ENCODE data around the gene SP6. TPM values are rescaled to one million over a fixed set of nuclear protein-coding genes. Genes with fewer than 3 reads are reported as not detected.

The SP6 gene
- total RNA-seq, 1 donor from 2014 or later = under 0.01 TPM

DNA sequence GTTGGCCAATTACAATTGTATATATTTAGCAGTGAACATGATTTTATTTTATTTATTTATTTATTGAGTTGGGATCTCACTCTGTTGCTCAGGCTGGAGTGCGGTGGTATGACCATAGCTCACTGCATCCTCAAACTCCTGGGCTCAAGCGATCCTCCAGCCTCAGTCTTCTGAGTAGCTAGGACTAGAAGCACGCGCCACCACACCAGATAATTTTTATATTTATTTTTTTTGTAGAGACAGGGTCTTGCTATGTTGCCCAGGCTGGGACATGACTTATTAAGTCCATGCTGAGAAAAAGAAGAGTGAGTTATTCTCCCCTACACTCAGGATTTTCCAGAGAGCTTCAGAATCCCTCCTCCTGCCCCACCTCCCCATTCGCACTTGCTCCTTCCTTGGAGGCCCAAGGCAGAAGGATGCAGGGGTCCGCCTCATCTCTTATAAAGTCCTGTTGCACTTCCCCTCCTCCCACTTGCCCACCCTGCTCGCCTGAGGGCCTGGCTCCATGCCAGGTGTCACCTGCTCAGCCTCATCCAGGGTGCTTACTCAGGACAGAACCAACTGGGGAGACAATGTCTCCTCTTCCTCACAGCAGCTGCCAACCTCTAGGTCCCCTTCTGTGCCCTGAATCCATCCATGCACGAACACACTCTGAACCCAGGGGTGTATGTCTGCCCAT lies 29.0 kb upstream of the SP6 start:
- H3K4me3 ChIP-seq (ENCODE audit: low read length in 3 of 3) = no peak overlapping the region
- peaks cover 17 to 41% (median 27%) of the 10 kb centered on the region in 3 donors for H3K27me3 ChIP-seq (ENCODE audit: control insufficient read depth in 3 of 3, insufficient read depth in 3 of 3, low read length in 3 of 3)
- H3K9ac ChIP-seq (ENCODE audit: low read depth in 1 of 3, low read length in 3 of 3) = no peak overlapping the region
- H3K36me3 ChIP-seq (ENCODE audit: control insufficient read depth in 3 of 3, insufficient read depth in 3 of 3, low read length in 3 of 3) = no peaks in the 10 kb centered on the region
- no peak overlapping the region for H3K27ac ChIP-seq (ENCODE audit: low read depth, low read length)
- peaks cover 2 to 14% (median 12%) of the 10 kb centered on the region in 3 donors for H3K4me1 ChIP-seq (ENCODE audit: control insufficient read depth in 3 of 3, insufficient read depth in 3 of 3, low read length in 3 of 3)
- no peaks in the 10 kb centered on the region for H3K9me3 ChIP-seq (ENCODE audit: control insufficient read depth in 3 of 3, low read length in 3 of 3)

- H3K4me1 ChIP-seq (ENCODE audit: control insufficient read depth in 3 of 3, insufficient read depth in 3 of 3, low read length in 3 of 3) = peaks cover 2 to 14% (median 12%) of the 10 kb centered on the region in 3 donors
- H3K9me3 ChIP-seq (ENCODE audit: control insufficient read depth in 3 of 3, low read length in 3 of 3) = no peaks in the 10 kb centered on the region
- no peaks in the 10 kb centered on the region for H3K36me3 ChIP-seq (ENCODE audit: control insufficient read depth in 3 of 3, insufficient read depth in 3 of 3, low read length in 3 of 3)
- peaks cover 22 to 48% (median 34%) of the 10 kb centered on the region in 3 donors for H3K27me3 ChIP-seq (ENCODE audit: control insufficient read depth in 3 of 3, insufficient read depth in 3 of 3, low read length in 3 of 3)
- no peak overlapping the region for H3K27ac ChIP-seq (ENCODE audit: low read depth, low read length)
- no peak overlapping the region for H3K9ac ChIP-seq (ENCODE audit: low read depth in 1 of 3, low read length in 3 of 3)
- no peak overlapping the region for H3K4me3 ChIP-seq (ENCODE audit: low read length in 3 of 3)
Observed at GRCh38 chr17:47879028-47879585, 28.1 kb upstream of the SP6 start.

DNA sequence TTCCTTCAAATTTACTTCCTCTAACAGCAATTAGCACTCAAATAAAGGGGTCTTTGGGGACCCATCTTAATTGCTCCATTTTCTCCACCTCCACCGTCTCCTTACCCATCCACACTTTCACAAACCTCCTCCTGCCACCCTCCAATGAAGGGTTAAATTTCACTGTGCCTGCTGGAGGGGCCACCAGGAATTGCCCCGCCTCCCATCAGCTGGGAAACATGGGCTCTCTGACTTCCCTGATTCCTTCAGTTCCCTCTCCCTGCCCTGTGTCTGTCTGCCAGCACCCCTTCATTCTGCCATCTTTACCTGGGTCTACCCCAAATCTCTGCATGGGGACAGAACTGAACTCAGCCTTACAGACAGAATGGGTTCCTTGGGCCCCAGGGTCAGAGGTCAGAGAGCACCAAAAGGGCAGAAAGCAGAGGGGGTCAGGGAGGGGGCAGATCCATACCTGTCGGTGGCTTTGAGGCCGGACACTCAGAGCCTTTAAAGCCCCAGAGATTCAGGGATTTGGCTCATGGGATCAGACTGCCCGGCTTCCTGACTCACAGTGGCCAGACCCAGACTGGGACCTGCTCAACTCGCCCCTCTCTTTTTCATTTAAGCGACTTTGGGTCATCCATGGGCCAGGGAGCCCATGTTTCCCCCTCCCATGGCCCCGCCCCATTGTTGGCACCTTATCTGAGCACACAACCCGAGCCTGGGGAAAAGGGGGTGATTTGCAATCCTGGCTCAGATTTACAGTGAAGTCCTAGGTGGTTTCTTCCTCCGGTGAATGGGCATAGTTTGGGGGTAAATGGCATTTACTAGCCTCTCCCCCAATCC lies 27.5 kb upstream of the SP6 start:
- Histone ChIP-seq H3K27me3 (ENCODE audit: control insufficient read depth in 3 of 3, insufficient read depth in 3 of 3, low read length in 3 of 3) (peaks cover 25 to 43% (median 34%) of the 10 kb centered on the region in 3 donors), H3K4me1 (ENCODE audit: control insufficient read depth in 3 of 3, insufficient read depth in 3 of 3, low read length in 3 of 3) (peaks cover 2 to 14% (median 12%) of the 10 kb centered on the region in 3 donors), H3K9ac (ENCODE audit: low read depth in 1 of 3, low read length in 3 of 3) (no peak overlapping the region), H3K27ac (ENCODE audit: low read depth, low read length) (no peak overlapping the region), H3K4me3 (ENCODE audit: low read length in 3 of 3) (no peak overlapping the region), H3K36me3 (ENCODE audit: control insufficient read depth in 3 of 3, insufficient read depth in 3 of 3, low read length in 3 of 3) (no peaks in the 10 kb centered on the region), H3K9me3 (ENCODE audit: control insufficient read depth in 3 of 3, low read length in 3 of 3) (no peaks in the 10 kb centered on the region)

- H3K4me3 ChIP-seq (ENCODE audit: low read length in 3 of 3) = no peak overlapping the region
- H3K9me3 ChIP-seq (ENCODE audit: control insufficient read depth in 3 of 3, low read length in 3 of 3) = no peaks in the 10 kb centered on the region
- no peak overlapping the region for H3K9ac ChIP-seq (ENCODE audit: low read depth in 1 of 3, low read length in 3 of 3)
- H3K27ac ChIP-seq (ENCODE audit: low read depth, low read length) = no peak overlapping the region
- peaks cover 34 to 44% (median 43%) of the 10 kb centered on the region in 3 donors for H3K27me3 ChIP-seq (ENCODE audit: control insufficient read depth in 3 of 3, insufficient read depth in 3 of 3, low read length in 3 of 3)
- no peaks in the 10 kb centered on the region for H3K36me3 ChIP-seq (ENCODE audit: control insufficient read depth in 3 of 3, insufficient read depth in 3 of 3, low read length in 3 of 3)
- H3K4me1 ChIP-seq (ENCODE audit: control insufficient read depth in 3 of 3, insufficient read depth in 3 of 3, low read length in 3 of 3) = peaks cover 2 to 5% (median 4%) of the 10 kb centered on the region in 3 donors
Observed at GRCh38 chr17:47877368-47878034, 26.5 kb upstream of the SP6 start.

GRCh38 chr17:47875011-47875985 lies 24.3 kb upstream of the SP6 start:
- peaks cover 46 to 61% (median 58%) of the 10 kb centered on the region in 3 donors for H3K27me3 ChIP-seq (ENCODE audit: control insufficient read depth in 3 of 3, insufficient read depth in 3 of 3, low read length in 3 of 3)
- no peak overlapping the region for H3K27ac ChIP-seq (ENCODE audit: low read depth, low read length)
- H3K9me3 ChIP-seq (ENCODE audit: control insufficient read depth in 3 of 3, low read length in 3 of 3) = no peaks in the 10 kb centered on the region

DNA sequence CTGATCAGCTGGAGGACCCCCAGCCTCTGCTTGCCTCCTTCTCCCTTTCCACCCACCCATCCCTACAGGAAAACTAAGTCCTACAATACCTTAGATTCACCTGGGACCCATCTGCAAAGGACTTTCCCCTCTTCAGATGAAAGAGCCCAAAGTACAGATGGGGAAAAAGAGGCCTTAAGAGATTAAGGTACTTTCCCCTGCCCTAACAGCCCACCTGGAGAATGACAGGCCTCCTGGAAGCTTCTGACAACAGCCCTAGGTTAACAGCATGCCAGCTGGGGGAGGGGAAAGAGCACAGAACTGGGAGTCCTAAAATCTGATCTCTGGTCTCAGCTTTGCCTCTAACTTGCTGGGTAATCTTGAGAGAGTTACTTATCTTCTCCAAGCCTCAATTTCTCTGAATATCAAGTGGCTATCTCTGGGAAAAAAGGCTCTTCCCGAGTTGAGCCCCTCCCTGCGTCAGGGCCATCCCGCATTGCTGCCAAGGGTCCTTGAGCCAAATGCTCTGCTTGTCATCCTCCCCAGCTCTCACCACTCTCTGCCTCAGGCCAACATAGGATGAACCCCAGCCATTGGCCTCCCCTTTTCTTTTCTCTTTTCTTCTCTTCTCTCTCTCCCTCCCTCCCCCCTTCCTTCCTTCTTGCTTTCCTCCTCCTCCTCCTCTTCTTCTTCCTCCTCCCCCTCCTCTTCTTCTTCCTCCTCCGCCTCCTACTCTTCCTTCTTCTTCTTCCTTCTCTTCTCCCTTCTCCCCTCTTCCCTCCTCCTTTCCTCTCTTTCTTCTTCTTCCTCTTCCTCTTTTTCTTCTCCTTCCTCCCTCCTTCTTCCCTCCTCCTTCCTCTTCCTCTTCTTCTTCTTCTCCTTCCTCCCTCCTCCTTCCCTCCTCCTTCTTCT lies 22.5 kb upstream of the SP6 start:
- peaks cover 0 to 2% (median 0%) of the 10 kb centered on the region in 3 donors for H3K4me1 ChIP-seq (ENCODE audit: control insufficient read depth in 3 of 3, insufficient read depth in 3 of 3, low read length in 3 of 3)
- no peaks in the 10 kb centered on the region for H3K9me3 ChIP-seq (ENCODE audit: control insufficient read depth in 3 of 3, low read length in 3 of 3)
- H3K27me3 ChIP-seq (ENCODE audit: control insufficient read depth in 3 of 3, insufficient read depth in 3 of 3, low read length in 3 of 3) = peaks cover 57 to 71% (median 66%) of the 10 kb centered on the region in 3 donors
- no peak overlapping the region for H3K4me3 ChIP-seq (ENCODE audit: low read length in 3 of 3)
- H3K27ac ChIP-seq (ENCODE audit: low read depth, low read length) = no peak overlapping the region
- H3K36me3 ChIP-seq (ENCODE audit: control insufficient read depth in 3 of 3, insufficient read depth in 3 of 3, low read length in 3 of 3) = no peaks in the 10 kb centered on the region
- H3K9ac ChIP-seq (ENCODE audit: low read depth in 1 of 3, low read length in 3 of 3) = no peak overlapping the region

More at GRCh38 chr17:47875011-47875985, 24.3 kb upstream of the SP6 start:
- no peak overlapping the region for H3K4me3 ChIP-seq (ENCODE audit: low read length in 3 of 3)
- H3K9ac ChIP-seq (ENCODE audit: low read depth in 1 of 3, low read length in 3 of 3) = no peak overlapping the region
- no peaks in the 10 kb centered on the region for H3K36me3 ChIP-seq (ENCODE audit: control insufficient read depth in 3 of 3, insufficient read depth in 3 of 3, low read length in 3 of 3)
- peaks cover 0 to 2% (median 0%) of the 10 kb centered on the region in 3 donors for H3K4me1 ChIP-seq (ENCODE audit: control insufficient read depth in 3 of 3, insufficient read depth in 3 of 3, low read length in 3 of 3)

DNA sequence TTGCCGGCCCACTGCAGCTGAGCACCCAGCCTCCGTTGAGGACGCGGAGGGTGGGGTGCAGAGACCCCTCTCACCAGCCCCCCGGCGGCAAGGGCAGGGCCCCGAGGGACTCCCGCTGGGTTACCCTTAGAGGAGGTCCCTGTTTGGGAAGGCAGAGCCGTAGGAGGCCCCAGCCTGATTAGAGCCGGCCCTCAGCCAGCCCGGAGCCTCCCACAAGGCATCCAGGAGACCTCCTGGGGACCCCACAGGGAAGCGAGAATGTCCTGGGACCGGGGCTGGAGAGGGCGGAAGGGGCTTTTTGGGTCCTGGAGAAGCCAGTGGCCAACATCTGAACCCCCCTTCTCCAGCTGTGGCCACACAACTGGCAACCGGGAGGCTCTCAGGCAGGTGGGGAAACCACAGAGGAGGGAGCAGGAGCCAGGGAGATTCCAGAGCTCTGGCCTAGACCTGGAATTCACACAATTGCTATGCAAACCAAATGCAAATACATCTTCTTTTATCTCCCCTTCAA lies 21.7 kb upstream of the SP6 start:
- H3K27ac ChIP-seq (ENCODE audit: low read depth, low read length) = no peak overlapping the region
- H3K36me3 ChIP-seq (ENCODE audit: control insufficient read depth in 3 of 3, insufficient read depth in 3 of 3, low read length in 3 of 3) = no peaks in the 10 kb centered on the region
- H3K4me1 ChIP-seq (ENCODE audit: control insufficient read depth in 3 of 3, insufficient read depth in 3 of 3, low read length in 3 of 3) = peaks cover 0 to 2% (median 0%) of the 10 kb centered on the region in 3 donors
- H3K9me3 ChIP-seq (ENCODE audit: control insufficient read depth in 3 of 3, low read length in 3 of 3) = no peaks in the 10 kb centered on the region
- H3K4me3 ChIP-seq (ENCODE audit: low read length in 3 of 3) = no peak overlapping the region
- no peak overlapping the region for H3K9ac ChIP-seq (ENCODE audit: low read depth in 1 of 3, low read length in 3 of 3)
- H3K27me3 ChIP-seq (ENCODE audit: control insufficient read depth in 3 of 3, insufficient read depth in 3 of 3, low read length in 3 of 3) = peaks cover 61 to 72% (median 68%) of the 10 kb centered on the region in 3 donors

DNA sequence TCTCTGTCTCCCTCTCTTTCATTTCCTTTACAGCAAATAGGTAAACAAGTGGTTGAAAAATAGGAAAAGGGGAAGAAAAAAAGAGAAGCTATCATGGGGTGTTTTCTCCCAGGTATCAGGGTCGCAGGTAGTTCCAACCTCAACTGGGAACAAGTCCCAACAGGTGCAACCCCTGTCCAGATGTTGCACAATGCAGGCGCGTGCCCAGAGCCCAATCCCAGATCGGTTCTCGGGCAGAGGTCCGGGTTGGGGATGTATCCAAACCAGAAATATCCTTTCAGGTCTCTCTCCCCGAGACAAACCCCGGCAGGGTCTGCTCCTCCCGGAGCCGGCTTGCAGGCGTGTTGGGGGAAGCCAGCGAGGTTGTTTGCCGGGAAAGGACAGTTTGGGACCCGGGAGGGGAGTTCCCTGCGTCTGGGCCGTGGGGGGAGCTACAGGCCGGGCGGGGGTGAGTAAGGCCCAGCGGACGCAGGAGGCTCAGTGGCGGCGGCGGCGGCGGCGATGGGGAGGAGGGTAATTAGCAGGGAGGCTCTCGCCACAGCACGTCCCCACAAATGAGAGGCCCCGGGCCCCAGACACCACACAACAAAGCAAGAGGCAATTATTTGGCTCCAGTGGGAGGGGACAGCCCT lies 21.2 kb upstream of the SP6 start:
- no peak overlapping the region for H3K27ac ChIP-seq (ENCODE audit: low read depth, low read length)
- H3K9ac ChIP-seq (ENCODE audit: low read depth in 1 of 3, low read length in 3 of 3) = no peak overlapping the region
- H3K4me3 ChIP-seq (ENCODE audit: low read length in 3 of 3) = no peak overlapping the region
- H3K27me3 ChIP-seq (ENCODE audit: control insufficient read depth in 3 of 3, insufficient read depth in 3 of 3, low read length in 3 of 3) = peaks cover 60 to 71% (median 63%) of the 10 kb centered on the region in 3 donors
- H3K4me1 ChIP-seq (ENCODE audit: control insufficient read depth in 3 of 3, insufficient read depth in 3 of 3, low read length in 3 of 3) = peaks cover 0 to 2% (median 0%) of the 10 kb centered on the region in 3 donors
- no peaks in the 10 kb centered on the region for H3K36me3 ChIP-seq (ENCODE audit: control insufficient read depth in 3 of 3, insufficient read depth in 3 of 3, low read length in 3 of 3)
- no peaks in the 10 kb centered on the region for H3K9me3 ChIP-seq (ENCODE audit: control insufficient read depth in 3 of 3, low read length in 3 of 3)
